Activated naive CD4-positive, alpha-beta T cell treated with Interleukin-2 at 50 U/mL for 16 hours (primary cell): ENCODE measurements around the gene IL9.

ENCODE experiments used
- DNase-seq: peaks from one replicate; pipeline ENCODE4 v3.0.0-alpha.2; 2020

IL9 gene

DNA sequence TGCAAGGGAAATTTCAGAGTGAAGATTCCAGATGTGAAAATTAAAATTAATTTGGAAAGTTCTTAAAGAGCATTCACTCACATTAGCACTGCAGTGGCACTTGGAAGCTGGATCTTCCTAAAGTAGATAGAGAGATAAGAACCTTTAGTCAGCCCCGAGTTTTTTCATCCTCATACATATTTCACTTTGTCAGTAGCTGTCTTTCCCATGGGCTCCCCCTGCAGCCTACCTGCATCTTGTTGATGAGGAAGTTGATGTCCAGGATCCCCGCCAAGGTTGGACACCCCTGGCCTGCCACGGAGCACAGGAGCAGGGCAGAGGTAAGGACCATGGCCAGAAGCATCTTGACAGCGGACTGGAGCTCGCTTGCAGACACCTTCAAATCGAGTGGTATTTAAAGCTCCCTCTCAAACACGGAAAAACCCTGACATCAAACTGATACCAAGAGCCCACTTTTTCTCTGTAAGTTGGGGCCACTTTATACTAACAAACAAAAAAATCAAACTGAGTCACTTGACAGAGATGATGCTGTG lies at the start of gene IL9:
Gene IL9 (minus strand): TSS at position 368 of the 533 bp plus-strand sequence. CDS start 25 bp downstream, at position 343.
- DNase-seq: no peak

DNA sequence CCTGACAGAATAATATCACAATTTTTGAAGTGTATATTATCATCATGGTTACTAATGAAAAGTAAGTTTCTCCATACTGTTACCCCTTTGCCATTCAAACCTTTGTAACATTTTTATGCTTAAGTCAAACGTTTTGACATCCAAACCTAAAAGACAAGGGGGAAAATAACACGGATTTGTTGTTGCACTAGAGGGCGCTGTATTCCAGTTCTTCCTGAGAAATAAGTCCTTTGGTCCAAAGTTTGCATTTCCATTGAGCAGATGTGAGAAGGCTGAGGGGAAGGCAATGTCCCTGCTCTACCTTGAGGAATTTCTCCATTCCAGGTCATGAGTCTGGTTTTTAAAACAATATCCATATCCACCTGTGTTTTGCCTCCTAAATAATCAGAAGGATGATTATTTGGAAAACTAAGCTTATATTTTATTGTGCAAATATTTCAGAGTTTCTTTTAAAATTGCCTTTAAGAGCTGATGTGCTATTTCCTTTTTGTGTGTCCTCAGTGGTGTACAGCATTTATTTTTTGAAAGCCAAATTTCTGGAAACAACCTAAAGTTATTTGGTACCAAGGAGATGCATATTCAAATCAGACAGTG lies 49.4 kb upstream of the IL9 start:
- peak; percentile 16 for DNase-seq

GRCh38 chr5:135944564-135944963 lies 48.9 kb upstream of the IL9 start:
- no peak for DNase-seq

DNA sequence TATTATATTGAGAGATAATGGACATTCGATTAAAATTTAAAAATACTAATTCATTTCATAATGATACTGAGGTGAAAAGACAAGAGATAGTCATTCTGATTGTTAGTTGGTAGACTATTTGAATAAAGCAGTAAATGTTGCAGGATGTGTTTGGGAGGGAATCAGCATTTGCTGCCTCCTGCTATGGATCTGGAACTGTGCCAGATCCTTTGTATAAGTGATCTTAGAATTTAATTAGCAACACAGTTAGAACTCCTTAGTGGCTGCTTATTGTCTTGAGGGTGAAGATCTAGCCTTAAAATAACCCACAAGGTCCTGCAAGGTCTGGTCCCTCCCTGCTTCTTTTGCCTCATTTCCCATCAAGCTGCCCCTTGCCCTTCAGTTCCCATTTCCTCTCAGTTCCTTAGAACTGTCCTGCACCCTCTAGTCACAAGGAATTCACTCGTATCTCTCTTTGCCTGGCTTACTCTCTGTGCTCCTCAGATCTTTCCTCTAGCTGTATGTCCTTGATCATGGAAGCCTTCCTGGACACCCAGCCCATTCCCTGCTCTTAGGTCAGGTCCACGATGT lies 46.6 kb upstream of the IL9 start:
- no peak for DNase-seq

DNA sequence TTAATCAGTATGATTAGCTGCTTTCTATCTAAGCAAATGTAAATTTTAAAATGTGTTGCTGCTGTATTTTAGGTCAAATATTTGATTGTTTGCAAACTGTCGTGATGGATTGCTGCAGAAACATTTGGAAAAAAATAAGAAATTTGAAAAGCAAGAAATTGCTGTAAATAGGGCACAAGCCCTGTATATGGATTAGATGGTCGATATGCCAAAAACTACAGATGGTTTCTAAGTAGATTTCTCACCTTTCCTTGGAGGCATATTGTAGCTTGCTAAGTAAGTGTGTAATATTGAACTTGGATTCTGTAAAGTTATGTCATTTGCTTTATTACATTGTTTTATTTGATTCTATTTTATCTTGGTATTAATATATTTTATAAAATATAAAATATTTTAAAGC lies 46.1 kb upstream of the IL9 start:
- DNase-seq: no peak

GRCh38 chr5:135937245-135937911 lies 41.7 kb upstream of the IL9 start:
- DNase-seq: no peak

GRCh38 chr5:135934939-135935338 lies 39.3 kb upstream of the IL9 start:
- no peak for DNase-seq

DNA sequence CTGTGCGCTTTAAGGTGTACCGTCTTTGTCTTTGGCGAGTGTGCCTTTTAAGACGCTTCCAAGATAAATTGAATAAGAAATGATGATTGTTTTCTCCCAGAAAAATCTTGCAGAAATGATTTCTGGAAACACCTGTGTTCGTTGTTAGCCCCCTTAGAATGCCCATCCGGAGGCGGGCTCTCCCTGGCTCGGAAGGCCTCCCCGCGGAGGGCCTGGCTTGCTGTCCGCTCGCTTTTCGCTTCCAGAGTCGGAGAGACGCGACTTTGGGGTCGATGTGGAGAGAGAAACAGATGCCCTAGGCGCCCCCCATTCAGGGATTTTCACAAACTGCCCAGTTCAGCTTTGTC lies 35.3 kb upstream of the IL9 start:
- DNase-seq: no peak

DNA sequence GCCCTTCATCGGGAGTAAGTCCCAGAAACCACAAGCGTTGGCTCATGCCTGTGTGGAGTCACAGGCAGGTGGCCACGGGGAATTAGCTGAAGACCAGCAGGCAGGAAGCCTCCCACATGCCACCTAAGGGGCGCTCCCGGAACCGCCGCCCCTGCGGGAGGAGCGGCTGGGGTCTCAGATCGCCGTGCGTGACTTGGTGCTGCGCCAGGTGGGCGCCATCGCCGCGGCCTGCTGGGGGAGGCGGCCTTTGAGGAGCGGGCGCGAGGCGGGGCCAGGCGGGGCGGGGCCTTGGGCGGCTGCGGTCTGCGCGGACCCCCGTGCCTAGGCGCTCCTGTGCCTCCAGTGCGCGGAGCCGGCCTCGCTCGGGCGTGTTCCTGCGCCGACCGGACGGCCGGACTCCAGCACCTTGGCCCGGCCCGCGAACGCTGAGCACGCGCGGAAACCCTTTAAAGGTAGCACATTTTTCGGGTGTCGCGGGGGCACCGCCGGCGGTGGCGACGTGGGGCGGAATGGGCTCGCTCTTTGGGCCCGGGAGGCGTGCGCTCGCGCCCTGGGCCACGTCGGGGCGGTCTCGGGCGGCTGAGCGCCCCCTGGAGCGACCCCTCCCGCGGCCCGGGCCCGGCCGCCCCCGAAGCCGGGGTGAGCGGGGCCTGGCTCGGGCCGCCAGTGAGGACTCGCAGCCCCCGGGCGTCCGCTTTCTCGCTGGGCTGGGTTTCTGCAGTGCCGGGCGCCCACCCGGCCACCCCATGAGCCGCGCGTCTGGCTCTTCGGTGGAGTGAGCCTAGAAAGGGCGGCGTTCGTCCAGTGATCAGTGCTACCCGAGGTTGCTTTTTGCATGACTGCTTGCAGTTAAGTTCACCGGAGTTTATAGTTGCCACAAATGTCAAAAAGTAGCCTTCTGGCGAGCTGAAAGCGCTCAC lies 34.6 kb upstream of the IL9 start:
- DNase-seq: no peak

GRCh38 chr5:135921388-135921787 lies 25.7 kb upstream of the IL9 start:
- DNase-seq: no peak

GRCh38 chr5:135920199-135920598 lies 24.6 kb upstream of the IL9 start:
- DNase-seq: no peak

- DNase-seq: no peak
Measured at GRCh38 chr5:135916638-135917263, 21.1 kb upstream of the IL9 start.

DNA sequence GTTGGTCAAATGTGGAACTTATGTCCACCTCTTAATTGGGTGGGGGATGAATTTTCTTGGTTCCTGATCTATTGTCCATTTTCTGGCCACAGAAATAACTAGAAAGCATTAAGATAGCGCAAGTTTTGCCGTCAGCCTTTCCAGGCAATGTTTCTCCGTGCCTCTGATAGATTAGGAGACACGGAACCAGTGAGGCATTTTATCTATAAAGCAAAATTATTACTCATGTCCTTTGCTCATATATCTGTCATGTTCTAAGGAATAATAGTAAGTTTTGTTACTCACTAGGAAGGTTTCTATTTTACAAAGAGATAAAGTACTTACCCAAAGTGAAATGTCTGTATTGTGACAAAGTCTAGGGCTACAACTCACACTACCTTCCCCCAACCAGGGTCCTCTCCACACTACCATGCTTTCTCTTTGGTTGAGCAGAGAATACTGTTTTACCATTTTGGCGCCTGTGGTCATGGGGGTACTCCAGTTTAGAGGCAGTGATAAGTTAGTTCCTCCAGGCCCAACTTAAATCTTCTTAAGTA lies 19.9 kb upstream of the IL9 start:
- DNase-seq: no peak

- DNase-seq: no peak
Measured at GRCh38 chr5:135913713-135914626, 18.3 kb upstream of the IL9 start.

GRCh38 chr5:135905144-135905543 lies 9.5 kb upstream of the IL9 start:
- DNase-seq: no peak

- DNase-seq: no peak
Measured at GRCh38 chr5:135901633-135902032, 6.0 kb upstream of the IL9 start.

DNA sequence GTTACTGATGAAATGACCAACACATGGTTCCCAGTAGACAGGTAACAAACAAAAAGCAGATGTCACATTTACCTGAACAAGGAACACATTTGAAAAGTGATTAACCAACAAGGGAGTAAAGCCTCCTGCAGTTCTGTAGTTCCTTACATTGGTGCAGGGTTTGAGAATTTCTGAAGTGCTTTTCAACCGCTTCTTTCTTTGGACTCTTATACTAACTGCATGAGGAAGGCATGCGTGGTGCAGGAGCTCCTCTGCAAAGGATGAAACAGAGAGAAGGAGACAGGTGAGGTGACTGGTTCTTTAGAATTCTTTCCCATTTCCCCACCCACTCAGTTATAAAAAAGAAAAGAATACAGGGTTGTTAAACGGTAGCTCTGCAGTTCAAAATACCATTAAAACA lies 4.6 kb upstream of the IL9 start:
- DNase-seq: no peak

DNA sequence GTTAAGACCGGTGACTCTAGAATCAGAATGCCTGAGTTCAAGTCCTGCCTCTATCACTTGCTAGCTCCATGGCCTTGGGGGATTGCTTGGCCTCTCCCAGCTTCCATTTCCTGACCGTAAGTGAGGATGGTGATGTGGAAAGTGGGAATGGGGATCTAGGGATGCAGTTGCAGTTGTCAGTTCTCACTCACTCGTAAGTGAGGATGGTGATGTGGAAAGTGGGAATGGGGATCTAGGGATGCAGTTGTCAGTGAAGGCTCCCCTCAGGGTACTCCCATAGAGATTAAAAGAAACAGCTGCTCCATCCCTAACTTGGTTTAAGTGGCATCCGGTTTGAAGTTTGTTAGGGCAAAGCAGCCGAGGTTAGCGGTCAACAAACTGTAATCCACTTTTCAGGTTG lies 3.0 kb upstream of the IL9 start:
- DNase-seq: no peak

DNA sequence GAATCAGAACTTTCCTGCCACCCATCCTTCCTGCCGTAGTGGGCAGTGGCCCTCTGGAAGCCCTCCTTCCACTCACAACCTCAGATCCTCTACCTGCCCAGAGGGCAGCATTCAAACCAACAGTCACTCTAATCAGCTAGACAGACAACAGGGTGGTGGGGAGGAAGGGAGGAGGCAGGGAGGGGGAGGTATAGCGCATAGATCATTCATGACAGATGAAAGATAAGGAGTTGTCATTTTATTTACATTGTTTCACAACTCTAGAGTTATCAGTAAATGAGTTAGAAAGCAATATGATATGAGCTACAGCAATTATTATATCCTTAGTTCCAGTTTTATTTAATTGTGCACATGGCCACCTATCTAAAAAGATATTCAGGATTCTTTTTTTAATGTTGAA lies 852 bp downstream of the IL9 start:
- no peak for DNase-seq

DNA sequence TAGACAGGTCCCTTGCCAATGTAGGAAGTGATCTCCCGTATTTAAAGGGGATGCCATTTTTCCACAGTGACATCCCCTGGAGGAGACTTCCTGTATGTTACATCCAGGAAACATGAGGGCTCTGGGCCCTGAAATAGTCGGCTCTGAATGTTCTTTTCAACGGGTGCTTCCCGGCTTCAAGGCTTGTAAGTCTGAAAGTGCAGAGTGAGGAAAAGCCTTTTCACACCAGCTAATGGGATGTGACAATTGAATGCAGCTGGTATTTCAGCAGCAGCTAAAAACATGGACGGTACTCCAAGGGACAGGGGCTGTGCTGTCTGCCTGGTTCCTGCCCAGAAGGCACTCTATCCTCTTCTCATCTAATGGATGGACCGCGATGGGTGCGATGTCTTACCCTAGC lies 1.4 kb downstream of the IL9 start:
- no peak for DNase-seq

DNA sequence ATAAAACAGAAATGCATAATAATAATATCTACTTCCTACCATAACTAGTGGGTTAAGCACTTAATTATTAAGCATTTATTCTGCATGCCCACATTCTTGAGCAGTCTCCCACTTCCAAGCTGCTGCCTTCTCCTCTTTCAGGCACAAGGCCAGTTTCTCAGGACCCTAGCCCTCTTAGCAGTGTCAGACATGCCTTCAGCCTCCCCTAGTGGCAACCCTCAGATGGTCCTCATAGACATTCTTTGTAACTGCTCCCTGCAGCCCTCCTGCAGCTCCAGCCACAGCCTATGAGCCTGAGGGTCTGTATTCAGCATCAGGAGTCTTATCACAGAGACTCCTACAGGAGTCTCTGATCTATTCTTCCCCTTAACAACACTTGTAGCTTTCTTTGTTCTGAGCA lies 3.9 kb downstream of the IL9 start:
- DNase-seq: no peak

DNA sequence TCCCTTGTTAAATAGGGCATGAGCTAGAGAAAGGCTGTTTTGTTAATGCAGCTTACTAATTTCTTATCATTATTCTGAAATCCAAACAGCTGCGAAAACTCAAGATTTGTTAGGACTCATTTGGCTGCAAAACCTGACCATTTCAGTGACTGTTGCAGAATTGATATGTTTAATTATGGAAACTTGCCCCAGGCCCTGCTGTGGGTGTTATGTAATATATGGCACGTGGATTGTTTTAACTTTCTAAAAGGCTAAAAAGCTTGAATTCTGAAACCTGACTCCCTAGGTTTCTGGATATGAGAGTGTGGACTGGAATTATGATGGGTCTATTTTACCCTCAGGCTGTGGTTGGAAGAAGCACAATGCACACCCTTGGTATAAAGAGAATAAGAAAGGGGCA lies 4.4 kb downstream of the IL9 start:
- DNase-seq: no peak
